ENCODE results near the gene CHAT. TPM values are rescaled to one million over a fixed set of nuclear protein-coding genes. Genes with fewer than 3 reads are reported as not detected.

Gene CHAT
- total and polyA plus RNA-seq, 9 donors, result not detected

DNA sequence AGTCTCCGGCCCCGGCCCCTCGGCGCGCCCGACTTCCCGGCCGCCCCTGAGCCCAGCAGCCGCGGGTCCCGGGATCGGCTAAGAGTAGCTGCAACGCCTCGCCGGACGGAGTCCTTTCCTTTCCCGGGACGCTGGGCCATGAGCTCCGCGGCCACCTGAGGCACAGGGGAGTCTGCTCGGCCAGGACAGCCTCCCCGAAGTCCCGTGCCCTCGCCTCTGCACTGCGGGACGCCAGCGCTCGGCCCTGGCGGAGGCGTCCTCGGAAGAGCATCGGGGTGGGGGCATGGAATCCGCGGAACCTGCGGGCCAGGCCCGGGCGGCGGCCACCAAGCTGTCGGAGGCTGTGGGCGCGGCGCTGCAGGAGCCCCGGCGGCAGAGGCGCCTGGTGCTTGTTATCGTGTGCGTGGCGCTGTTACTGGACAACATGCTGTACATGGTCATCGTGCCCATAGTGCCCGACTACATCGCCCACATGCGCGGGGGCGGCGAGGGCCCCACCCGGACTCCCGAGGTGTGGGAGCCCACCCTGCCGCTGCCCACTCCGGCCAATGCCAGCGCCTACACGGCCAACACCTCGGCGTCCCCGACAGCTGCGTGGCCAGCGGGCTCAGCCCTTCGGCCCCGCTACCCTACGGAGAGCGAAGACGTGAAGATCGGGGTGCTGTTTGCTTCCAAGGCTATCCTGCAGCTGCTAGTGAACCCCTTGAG lies 3.2 kb upstream of the CHAT start:
- 1 to 3% (median 2%) methylated on average over 58 to 72 of the region's 72 CpGs for WGBS, 3 donors
- TF ChIP-seq POLR2A (IDR thresholded peaks at IDR 0.05) (no peak), EP300 (IDR thresholded peaks at IDR 0.05) (no peak), CTCF (IDR thresholded peaks at IDR 0.05) (no peak)
- Histone ChIP-seq H3K27me3 (peaks cover 2% of the 10 kb centered on the region), H3K27ac (no peak overlapping the region), H3K4me1 (ENCODE audit: insufficient read depth) (no peaks in the 10 kb centered on the region), H3K36me3 (no peaks in the 10 kb centered on the region), H3K4me3 (no peak overlapping the region), H3K9me3 (peaks cover 0 to 4% of the 10 kb centered on the region in 2 donors)
- peak in 1 of 5 donors; percentile 13 for DNase-seq
- intact Hi-C loops (cut with DNase I), result no loop called here

DNA sequence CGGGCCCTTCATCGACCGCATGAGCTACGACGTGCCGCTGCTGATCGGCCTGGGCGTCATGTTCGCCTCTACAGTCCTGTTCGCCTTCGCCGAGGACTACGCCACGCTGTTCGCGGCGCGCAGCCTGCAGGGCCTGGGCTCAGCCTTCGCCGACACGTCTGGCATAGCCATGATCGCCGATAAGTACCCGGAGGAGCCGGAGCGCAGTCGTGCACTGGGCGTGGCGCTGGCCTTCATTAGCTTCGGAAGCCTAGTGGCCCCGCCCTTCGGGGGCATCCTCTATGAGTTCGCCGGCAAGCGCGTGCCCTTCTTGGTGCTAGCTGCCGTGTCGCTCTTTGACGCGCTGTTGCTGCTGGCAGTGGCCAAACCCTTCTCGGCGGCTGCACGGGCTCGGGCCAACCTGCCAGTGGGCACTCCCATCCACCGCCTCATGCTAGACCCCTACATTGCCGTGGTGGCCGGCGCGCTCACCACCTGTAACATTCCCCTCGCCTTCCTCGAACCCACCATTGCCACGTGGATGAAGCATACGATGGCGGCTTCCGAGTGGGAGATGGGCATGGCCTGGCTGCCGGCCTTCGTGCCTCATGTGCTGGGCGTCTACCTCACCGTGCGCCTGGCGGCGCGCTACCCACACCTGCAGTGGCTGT lies 2.5 kb upstream of the CHAT start:
- peaks cover 0 to 4% of the 10 kb centered on the region in 2 donors for H3K9me3 ChIP-seq
- 2 to 5% (median 2%) methylated on average over 62 to 63 of the region's 63 CpGs for WGBS, 3 donors
- no peak overlapping the region for H3K4me3 ChIP-seq
- peaks cover 2% of the 10 kb centered on the region for H3K27me3 ChIP-seq
- intact Hi-C loops (cut with DNase I), result no loop called here
- H3K36me3 ChIP-seq, result no peaks in the 10 kb centered on the region
- DNase-seq, result peak in 1 of 5 donors; percentile 19
- TF ChIP-seq POLR2A (IDR thresholded peaks at IDR 0.05), result no peak
- no peak for TF ChIP-seq EP300 (IDR thresholded peaks at IDR 0.05)
- no peak for TF ChIP-seq CTCF (IDR thresholded peaks at IDR 0.05)
- no peaks in the 10 kb centered on the region for H3K4me1 ChIP-seq (ENCODE audit: insufficient read depth)
- no peak overlapping the region for H3K27ac ChIP-seq

DNA sequence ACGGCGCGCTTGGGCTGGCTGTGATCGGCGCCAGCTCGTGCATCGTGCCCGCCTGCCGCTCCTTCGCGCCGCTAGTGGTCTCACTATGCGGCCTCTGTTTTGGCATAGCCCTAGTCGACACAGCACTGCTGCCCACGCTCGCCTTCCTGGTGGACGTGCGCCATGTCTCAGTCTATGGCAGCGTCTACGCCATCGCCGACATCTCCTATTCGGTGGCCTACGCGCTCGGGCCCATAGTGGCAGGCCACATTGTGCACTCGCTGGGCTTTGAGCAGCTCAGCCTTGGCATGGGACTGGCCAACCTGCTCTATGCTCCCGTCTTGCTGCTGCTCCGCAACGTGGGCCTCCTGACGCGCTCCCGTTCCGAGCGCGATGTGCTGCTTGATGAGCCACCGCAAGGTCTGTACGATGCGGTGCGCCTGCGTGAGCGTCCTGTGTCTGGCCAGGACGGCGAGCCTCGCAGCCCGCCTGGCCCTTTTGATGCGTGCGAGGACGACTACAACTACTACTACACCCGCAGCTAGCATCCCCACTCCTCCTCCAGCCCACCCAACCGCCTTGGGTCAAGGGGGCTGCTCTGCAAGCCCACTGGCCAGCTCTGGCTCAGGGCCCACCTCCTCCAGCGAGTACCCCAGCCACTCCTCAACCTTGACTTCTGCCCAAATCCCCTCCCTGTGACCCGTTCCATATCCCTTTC lies 1.9 kb upstream of the CHAT start:
- Histone ChIP-seq H3K27ac (no peak overlapping the region), H3K27me3 (peaks cover 2% of the 10 kb centered on the region), H3K4me3 (no peak overlapping the region), H3K36me3 (no peaks in the 10 kb centered on the region), H3K9me3 (peaks cover 0 to 4% of the 10 kb centered on the region in 2 donors), H3K4me1 (ENCODE audit: insufficient read depth) (no peaks in the 10 kb centered on the region)
- no peak for TF ChIP-seq CTCF (IDR thresholded peaks at IDR 0.05)
- no peak for TF ChIP-seq POLR2A (IDR thresholded peaks at IDR 0.05)
- TF ChIP-seq EP300 (IDR thresholded peaks at IDR 0.05), result no peak
- intact Hi-C loops (cut with DNase I), result loop anchor here in 1 of 4 donors (1.0 kb wide), 1 partner anchor 48 kb away; no protein-coding TSS in a partner anchor
- 3 to 5% (median 4%) methylated on average over 37 to 53 of the region's 53 CpGs for WGBS, 3 donors
- peak in 1 of 5 donors; percentile 13 for DNase-seq

- DNase-seq, result peak in 1 of 5 donors; percentile 10
- intact Hi-C loops (cut with DNase I), result loop anchor here in 1 of 4 donors (1.0 kb wide), 1 partner anchor 48 kb away; no protein-coding TSS in a partner anchor
- no peak overlapping the region for H3K4me3 ChIP-seq
- H3K4me1 ChIP-seq (ENCODE audit: insufficient read depth), result no peaks in the 10 kb centered on the region
- peaks cover 2% of the 10 kb centered on the region for H3K27me3 ChIP-seq
- H3K36me3 ChIP-seq, result no peaks in the 10 kb centered on the region
- H3K27ac ChIP-seq, result no peak overlapping the region
- TF ChIP-seq CTCF (IDR thresholded peaks at IDR 0.05) (no peak), POLR2A (IDR thresholded peaks at IDR 0.05) (no peak), EP300 (IDR thresholded peaks at IDR 0.05) (no peak)
- 4 to 5% (median 5%) methylated on average over 29 of the region's 29 CpGs for WGBS, 3 donors
- peaks cover 0 to 4% of the 10 kb centered on the region in 2 donors for H3K9me3 ChIP-seq
Measured at GRCh38 chr10:49612513-49613164, 1.2 kb upstream of the CHAT start.

Data from ovary (tissue), 9 donors.